ENCODE results near the gene CCND1. TPM values are rescaled to one million over a fixed set of nuclear protein-coding genes. Genes with fewer than 3 reads are reported as not detected.
"Not testable (repeated sequence)": the region's sequence is repeated elsewhere in the genome, so short reads cannot be mapped to it uniquely, and the experiment has no call there.

Gene CCND1
- total RNA-seq, 2 donors from 2014 or later: 150 to 169 TPM

DNA sequence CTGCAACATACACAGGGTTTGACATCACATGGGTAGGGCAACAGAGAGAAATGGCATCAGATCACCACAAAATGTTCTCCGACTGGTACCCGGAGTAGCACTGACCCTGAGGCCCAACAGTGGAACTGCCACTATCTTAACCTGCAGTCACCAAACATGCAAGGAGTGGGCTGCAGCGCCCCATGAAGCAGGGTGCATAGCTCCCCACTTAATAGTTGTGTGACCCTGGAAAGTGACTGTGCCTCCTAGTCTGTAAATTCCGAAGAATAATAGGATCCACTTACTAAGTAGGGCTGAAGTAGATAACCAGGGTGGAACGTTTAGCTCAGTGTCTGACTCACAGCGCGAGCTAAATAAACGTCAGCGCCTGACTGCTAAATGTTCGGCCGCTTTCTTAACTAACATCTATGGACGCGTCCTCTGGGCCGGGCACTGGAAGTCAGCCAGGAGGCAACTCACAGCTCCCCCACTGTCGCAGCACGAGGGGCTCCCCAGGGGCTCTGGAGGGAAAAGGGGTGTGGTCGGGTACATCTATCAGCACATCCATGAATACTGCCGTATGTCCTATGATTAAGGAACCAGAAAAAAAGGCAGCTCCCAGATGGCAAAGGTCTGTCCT, 33.4 kb downstream of the CCND1 start:
- intact Hi-C loops (cut with DNase I): loop anchor here in 1 of 2 donors (5.0 kb wide), 1 partner anchor 572 kb away; no protein-coding TSS in a partner anchor
- DNase-seq: peak; percentile 61
- peak in 1 of 2 donors; percentile 40 for ATAC-seq

DNA sequence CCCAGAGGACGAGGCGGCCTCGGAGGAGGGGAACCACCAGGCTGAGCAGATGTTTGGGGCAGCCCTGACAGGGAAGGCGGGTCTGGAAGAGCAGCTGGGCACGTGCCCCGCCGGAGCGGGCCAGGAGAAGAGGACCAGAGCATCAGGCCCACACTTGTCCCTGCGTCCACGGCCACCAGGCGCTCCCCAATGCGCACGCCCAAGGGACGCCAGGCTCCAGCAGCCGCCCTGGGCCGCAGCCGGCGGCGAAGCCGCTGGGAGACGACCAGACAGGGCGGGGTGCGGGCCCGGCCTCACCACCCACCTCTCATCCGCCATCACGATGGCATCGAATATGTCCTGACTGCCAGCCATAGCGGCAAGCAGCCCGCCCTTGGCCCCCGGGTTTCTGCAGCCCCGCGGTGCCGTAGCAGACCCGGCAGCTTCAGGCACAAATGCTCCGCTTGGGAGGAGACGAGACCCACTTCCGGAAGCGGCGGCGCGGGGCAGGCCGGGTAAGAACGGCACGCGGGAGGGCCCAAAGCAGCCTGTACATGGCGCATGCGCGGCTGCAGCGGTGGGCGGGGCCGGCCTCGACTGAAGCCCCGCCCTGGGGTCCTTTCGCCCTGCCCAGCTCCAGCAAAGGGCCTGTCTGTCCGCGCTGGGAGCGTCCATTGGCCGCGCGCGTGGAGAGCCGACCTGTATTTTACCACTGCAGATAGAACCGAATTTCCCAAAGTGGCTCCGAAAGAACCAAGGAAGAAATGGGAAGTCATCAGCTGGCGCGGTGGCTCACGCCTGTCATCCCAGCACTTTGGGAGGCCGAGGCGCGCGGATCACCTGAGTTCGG, 34.1 kb downstream of the CCND1 start, which contains the start of gene LTO1:
LTO1 (minus strand) TSS at position 468 of the 829 bp plus-strand sequence; CDS start at position 354, 114 bp downstream.
- peak; percentile 99 for ATAC-seq
- peak; percentile 97 for DNase-seq
- intact Hi-C loops (cut with DNase I): loop anchor here in 1 of 2 donors (5.0 kb wide), 1 partner anchor 573 kb away; no protein-coding TSS in a partner anchor

DNA sequence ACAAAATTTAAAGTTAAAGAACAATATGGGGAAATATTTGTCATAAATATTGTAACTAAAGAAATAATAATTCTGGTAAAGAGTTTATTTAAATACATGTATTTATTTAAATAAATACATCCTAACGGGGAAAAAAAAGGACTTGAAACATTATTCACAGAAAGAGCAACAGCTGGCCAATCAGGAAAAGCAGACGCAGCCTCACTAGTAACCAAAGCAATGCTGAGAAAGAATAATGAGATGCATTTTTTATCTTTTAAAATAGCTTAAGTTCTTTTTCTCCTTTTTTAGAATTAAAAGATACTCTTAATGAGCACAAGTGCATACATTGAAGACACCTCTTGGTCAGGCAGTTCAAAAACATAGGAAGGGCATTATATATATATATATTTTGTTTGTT, 36.8 kb downstream of the CCND1 start:
- ATAC-seq (no peak), DNase-seq (no peak)
- intact Hi-C loops (cut with DNase I): no loop called here

DNA sequence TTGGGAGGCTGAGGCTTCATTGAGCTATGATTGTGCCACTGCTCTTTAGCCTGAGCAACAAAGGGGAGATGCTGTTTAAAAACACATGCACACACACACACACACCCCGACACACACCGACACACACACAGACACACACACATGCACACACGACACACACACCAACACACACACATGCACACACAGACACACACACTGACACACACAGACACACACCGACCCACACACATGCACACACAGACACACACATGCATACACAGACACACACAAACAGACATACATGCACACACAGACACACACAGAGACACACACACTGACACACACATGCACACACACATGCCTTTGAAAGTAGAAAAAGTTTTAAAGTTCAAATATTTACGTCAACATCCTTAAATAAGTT, 39.7 kb downstream of the CCND1 start:
- ATAC-seq (no peak), DNase-seq (no peak)
- intact Hi-C loops (cut with DNase I): loop anchor here in 1 of 2 donors (10.0 kb wide), 1 partner anchor 514 kb away; no protein-coding TSS in a partner anchor

DNA sequence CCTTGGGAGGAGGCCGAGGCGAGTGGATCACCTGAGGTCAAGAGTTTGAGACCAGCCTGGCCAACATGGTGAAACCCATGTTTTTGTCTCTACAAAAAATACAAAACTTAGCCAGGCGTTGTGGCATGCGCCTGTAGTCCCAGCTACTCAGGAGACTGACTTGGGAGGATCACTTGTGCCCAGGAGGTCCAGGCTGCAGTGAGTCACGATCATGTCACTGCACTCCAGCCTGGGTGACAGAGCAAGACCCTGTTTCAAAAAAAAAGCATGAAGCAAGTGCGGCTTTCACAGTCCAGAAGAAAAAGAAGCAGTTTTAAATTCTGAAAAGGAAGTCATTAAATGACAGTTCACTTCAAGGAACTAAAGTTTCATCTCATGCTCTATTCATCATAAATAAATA, 41.3 kb downstream of the CCND1 start:
- ATAC-seq (no peak), DNase-seq (no peak)
- intact Hi-C loops (cut with DNase I): loop anchor here in 1 of 2 donors (10.0 kb wide), 1 partner anchor 513 kb away; no protein-coding TSS in a partner anchor

DNA sequence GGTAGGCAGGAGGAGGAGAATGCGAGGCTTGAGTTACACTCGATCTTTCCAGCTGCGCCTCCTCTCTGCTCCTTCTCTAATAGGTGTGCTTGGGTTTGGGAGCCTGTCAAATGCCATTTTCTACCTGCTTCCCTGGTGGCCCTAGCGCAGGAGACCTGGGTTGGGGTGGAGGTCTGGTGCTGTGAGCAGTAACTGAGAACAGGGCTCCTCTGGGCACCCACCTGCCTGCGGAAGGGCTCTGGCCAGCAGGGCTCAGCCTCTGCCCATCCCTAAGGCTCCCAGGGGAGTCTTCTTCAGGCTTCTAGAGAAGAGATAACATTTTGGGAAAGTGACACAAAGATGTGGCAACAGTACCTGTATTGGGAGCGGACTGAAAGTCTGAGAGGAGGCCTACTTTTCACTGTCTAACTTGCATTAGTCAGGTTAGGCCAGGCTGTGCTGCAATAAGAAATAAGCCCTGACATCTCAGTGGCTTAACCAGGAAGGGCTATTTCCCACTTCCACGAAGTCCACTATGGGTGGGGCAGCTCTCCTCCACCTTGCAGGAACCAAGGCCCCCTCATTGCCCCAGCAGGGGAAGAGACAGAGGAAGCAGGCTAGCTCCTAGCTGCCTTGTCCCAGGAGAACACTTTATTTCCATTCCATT, 41.8 kb downstream of the CCND1 start:
- no peak for ATAC-seq
- DNase-seq: no peak
- intact Hi-C loops (cut with DNase I): loop anchor here in 1 of 2 donors (10.0 kb wide), 1 partner anchor 512 kb away; no protein-coding TSS in a partner anchor

DNA sequence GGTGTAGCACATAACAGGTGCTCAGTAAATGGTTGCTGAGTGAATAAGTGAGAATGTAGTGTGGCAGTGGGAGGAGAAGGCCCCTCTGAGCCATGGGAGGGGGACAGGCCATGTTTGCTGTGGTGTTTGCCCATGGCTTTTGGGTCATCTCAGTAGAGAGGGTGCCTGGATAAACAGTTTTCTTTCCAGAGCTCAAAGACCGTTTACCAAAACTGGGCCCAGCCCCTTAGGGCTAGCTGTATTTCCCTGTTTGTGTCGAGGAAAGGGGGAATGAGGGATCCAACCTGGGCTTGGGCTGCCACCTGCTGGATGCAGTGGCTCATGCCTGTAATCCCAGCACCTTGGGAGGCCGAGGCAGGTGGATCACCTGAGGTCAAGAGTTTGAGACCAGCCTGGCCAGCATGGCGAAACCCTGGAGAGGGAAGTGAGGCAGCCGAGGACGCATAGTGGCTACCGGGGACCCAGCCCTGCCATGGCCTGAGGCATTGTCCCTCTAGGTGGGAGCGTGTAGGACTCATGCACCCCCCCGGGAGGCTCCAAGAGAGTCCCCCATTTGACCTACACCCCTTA, 42.9 kb downstream of the CCND1 start:
- DNase-seq (no peak), ATAC-seq (no peak)
- intact Hi-C loops (cut with DNase I): loop anchor here in 1 of 2 donors (10.0 kb wide), 1 partner anchor 511 kb away; no protein-coding TSS in a partner anchor

DNA sequence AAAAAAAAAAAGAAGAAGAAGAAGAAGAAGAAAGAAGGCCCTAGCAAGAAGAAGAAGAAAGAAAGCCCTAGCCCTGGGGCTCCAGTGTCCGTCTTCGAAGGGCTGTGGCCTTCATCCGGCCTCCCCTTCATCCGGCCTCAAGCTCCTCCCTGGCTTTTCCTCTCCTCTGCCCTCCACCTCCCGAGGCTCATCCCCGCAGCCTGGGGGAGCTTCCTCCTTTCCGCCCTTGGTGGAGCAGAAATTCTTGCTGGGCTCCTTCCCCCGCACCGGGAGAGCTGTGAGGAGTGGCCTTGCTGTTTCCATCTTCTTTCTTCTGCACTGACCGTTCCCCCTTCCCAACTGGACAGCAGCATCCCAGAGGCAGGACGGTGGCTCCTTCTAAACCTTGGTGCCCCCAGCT, 43.7 kb downstream of the CCND1 start:
- intact Hi-C loops (cut with DNase I): loop anchor here (5.0 to 10.0 kb wide), 3 partner anchors 208 to 510 kb away; no protein-coding TSS in a partner anchor
- ATAC-seq (no peak), DNase-seq (no peak)

DNA sequence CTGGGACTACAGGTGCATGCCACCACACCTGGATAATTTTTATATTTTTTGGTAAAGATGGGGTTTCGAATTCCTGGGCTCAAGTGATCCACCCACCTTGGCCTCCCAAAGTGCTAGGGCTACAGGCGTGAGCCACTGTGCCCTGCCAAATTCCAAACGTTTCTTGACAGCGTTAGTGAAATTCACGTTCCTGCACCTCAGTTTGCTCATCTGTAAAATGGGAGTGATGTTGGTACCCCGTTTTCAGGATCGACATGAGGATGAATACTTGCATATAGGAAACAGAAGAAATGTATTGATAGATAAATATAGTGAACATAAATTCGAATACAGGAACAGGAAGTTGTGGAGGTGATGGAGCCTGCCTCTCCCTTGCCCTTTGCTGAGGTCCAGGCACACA, 44.4 kb downstream of the CCND1 start:
- intact Hi-C loops (cut with DNase I): loop anchor here (5.0 to 10.0 kb wide), 3 partner anchors 207 to 509 kb away; no protein-coding TSS in a partner anchor
- DNase-seq: no peak

DNA sequence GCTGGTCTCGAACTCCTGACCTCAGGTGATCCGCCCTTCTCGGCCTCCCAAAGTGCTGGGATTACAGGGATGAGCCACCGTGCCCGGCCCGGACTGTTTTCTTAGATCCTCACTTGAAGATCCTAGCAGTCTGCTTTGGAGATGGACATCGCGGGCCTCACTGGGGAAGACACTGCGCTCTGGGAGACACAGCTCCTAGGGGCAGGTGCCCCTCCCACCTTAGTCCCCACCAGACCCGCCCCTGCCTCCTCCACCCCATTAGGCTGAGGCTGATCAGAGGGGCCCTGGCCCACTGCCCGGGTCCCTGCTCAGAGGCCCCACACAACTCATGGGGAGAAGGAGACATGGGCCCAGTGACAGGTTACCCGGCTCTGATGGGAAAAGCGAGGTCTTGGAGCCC, 45.5 kb downstream of the CCND1 start:
- DNase-seq (no peak), ATAC-seq (no peak)
- intact Hi-C loops (cut with DNase I): loop anchor here (2.0 to 10.0 kb wide), 4 partner anchors 202 to 508 kb away; no protein-coding TSS in a partner anchor

More for the DNA sequence above, 44.4 kb downstream of the CCND1 start:
- ATAC-seq: no peak

DNA sequence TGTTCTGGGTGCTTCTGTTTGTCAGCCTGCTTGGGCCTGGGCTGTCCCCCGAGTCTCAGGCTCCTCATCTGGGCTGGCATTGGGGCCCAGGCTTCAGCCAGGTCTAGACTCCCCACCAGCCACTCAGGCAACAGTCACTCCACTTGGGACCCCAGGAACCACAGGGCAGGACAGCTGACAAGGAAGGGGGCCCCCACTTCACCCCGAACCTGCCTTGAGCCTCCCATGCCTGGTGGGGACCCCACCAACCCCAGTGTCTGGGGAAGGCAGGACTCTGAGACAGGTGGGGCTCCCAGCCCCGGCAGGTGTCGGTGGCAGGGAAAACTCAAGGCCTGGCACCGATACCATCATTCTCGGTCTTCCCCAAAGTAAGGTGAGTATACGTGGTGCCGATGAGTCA, 45.9 kb downstream of the CCND1 start:
- ATAC-seq (no peak), DNase-seq (no peak)
- intact Hi-C loops (cut with DNase I): loop anchor here (2.0 to 10.0 kb wide), 4 partner anchors 202 to 508 kb away; no protein-coding TSS in a partner anchor

DNA sequence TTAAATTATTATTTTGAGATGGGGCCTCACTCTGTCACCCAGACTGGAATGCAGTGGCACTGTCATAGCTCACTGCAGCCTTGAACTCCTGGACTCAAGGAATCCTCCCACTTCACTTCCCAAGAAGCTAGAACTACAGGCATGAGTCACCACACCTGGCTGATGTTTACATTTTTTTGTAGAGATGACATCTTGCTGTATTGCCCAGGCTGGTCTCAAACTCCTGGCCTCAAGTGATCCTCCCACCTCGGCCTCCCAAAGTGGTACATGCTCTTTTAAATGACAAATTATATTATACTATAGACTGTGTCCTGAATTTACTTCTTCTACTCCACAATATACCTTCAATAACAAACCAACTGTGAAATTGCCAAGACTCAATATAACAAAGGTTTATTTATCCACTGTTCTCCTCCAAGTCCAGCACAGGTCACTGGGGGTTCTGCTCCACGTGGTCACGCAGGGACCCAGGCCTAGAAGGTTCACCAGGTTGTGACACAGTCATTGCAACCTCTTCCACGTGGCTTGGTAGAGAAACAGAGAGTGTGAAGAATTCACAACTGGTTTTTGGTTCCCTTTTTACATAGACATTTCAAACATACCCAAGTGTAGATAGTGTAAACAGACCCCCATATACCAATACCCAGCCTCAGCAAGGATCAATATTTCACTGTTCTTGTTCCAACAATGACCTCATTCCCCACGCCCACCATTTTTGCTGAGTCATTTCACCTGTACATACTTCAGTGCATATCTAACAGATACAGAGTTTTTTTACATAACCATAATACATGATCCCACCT, 47.2 kb downstream of the CCND1 start:
- ATAC-seq, DNase-seq: not testable (repeated sequence)
- intact Hi-C loops (cut with DNase I): loop anchor here (2.0 to 10.0 kb wide), 4 partner anchors 201 to 507 kb away; no protein-coding TSS in a partner anchor

DNA sequence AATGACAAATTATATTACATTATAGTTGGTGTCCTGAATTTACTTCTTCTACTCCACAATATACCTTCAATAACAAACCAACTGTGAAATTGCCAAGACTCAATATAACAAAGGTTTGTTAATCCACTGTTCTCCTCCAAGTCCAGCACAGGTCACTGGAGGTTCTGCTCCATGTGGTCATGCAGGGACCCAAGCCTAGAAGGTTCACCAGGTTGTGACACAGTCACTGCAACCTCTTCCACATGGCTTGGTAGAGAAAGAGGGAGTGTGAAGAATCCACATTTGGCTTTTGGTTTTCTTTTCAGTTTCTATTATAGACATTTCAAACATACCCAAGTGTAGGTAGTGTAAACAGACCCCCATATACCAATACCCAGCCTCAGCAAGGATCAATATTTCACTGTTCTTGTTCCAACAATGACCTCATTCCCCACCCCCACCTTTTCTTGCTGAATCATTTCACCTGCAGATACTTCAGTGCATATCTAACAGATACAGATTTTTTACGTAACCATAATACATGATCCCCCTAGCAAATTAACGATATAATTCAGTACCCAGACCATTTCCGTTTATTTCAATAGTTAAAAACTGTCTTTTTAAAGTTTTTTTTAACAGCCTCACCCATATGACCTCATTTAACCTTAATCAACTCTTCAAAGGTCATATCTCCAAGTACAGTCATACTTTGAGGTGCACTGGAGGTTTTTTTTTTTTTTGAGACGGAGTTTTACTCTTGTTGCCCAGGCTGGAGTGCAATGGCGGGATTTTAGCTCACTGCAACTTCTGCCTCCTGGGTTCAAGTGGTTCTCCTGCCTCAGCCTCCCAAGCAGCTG, 48.7 kb downstream of the CCND1 start:
- DNase-seq: no peak
- ATAC-seq: no peak
- intact Hi-C loops (cut with DNase I): loop anchor here (5.0 to 10.0 kb wide), 4 partner anchors 125 to 505 kb away; partner anchors contain the start of gene FGF3 (in 1 of the 2)

DNA sequence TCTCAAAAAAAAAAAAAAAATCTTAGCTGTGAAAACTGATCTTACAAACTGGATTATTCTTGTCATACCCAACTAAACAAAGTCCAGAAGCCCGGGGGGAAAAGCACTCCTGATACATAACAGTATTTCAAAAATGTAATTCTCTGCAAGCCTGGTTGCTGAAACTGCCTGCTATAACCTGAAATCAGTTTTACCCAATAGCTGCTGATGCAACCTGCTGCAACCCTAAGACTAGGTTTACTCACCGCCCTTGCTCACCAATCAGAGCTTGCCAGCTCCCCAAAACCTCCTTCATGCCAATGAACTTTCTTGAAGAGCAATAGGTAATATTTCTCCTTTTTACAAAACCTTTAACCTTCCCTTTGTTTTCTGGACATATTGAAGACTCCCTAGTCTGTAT, 50.5 kb downstream of the CCND1 start:
- intact Hi-C loops (cut with DNase I): loop anchor here in 1 of 2 donors (10.0 kb wide), 1 partner anchor 123 kb away; the partner anchor contains the start of gene FGF3
- ATAC-seq: no peak
- no peak for DNase-seq

DNA sequence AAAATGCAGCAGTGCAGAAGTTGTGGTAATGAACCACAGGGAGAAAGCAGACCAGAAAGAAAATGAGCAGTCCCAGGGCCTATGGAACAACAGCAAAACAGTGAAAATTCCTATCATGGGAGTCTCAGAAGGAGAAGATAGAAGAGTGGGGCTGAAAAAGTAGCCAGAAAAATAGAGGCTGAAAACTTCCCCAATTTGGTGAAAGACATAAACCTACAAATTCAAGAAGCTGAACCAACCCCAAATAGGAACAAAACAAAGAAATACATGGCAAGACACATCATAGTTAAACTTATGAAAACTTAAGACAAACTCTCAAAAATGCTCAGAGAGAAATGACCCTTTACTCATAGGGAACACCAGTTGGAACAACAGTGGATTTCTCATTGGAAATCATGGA, 51.5 kb downstream of the CCND1 start:
- intact Hi-C loops (cut with DNase I): loop anchor here in 1 of 2 donors (10.0 kb wide), 1 partner anchor 122 kb away; the partner anchor contains the start of gene FGF3
- DNase-seq: no peak
- no peak for ATAC-seq

DNA sequence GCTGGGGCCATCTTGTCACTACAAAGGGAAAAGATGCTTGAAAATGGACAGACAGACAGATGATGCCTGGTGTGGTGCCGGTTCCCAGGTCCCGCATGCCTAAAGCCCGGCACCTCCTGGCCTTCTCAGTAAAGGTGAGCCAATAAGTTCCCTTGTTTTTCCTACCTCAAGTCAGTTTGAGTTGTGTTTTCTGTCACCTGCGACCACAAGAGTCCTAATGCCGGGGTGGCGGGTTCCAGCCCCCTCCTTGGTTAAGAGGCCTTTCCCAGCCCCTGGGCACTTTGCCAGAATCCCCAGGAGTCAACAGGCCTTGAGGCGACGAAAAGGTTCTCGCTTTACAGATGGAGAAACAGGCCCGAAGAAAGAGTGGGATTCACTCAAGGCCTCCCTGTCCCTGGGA, 53.8 kb downstream of the CCND1 start:
- no peak for ATAC-seq
- DNase-seq: no peak
- intact Hi-C loops (cut with DNase I): loop anchor here in 1 of 2 donors (10.0 kb wide), 1 partner anchor 120 kb away; the partner anchor contains the start of gene FGF3

DNA sequence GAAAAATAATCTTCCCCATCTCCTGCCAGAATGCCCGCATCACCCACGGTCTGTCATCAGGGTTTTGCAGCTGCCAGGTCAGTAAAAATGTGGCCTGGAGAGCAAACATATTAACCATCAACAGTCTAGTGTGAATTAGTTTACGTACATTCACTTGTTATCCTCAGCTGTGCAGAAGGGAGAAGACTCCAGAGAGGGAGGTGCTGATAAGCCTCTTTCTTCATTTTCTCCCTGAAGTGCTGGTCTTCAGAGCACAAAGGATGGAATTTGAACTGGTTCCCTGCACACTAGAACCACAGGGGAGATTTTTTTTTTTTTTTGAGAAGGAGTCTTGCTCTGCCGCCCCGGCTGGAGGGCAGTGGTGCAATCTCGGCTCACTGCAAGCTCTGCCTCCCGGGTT, 54.6 kb downstream of the CCND1 start:
- no peak for ATAC-seq
- DNase-seq: no peak
- intact Hi-C loops (cut with DNase I): loop anchor here in 1 of 2 donors (10.0 kb wide), 1 partner anchor 119 kb away; the partner anchor contains the start of gene FGF3

Measured in left cardiac atrium (tissue), 4 donors.